Tibial nerve (tissue), 4 donors: ENCODE measurements around the gene GNB1L. TPM values are rescaled to one million over a fixed set of nuclear protein-coding genes. Genes with fewer than 3 reads are reported as not detected.

Experiments used
- DNase-seq, 2 donors: peaks; one replicate each; pipeline ENCODE4 v3.0.0-alpha.2; 2019; ENCODE audit warnings: low spot score in 2 of 2
- H3K27ac ChIP-seq, 4 donors: fragments of 200-600 bp; sonication (generic) in 3 of 4; one replicate each; pipeline ENCODE4 v1.5.1; 2017 to 2019; ENCODE audit warnings: mild to moderate bottlenecking in 1 of 4
- H3K27me3 ChIP-seq, 2 donors: fragments of 200-600 bp; sonication (generic) in 1 of 2; one replicate each; pipeline versions ENCODE4 v1.5.1 to v1.6.0; 2017 to 2019
- H3K36me3 ChIP-seq, 3 donors: fragments of 200-600 bp; sonication (generic); one replicate each; pipeline ENCODE4 v1.5.1; 2018 to 2019
- H3K4me1 ChIP-seq, 4 donors: fragments of 200-600 bp; sonication (generic) in 3 of 4; one replicate each; pipeline ENCODE4 v1.5.1; 2017 to 2019
- H3K4me3 ChIP-seq, 4 donors: fragments of 200-600 bp; sonication (generic) in 3 of 4; one replicate each; pipeline ENCODE4 v1.5.1; 2017 to 2019; ENCODE audit warnings: mild to moderate bottlenecking in 1 of 4, moderate library complexity in 1 of 4
- H3K9me3 ChIP-seq, 4 donors: fragments of 200-600 bp; sonication (generic) in 3 of 4; one replicate each; pipeline ENCODE4 v1.5.1; 2017 to 2019
- EP300 ChIP-seq, 2 donors: sonication (generic); formaldehyde crosslinking; IDR thresholded peaks; one replicate each; pipeline ENCODE4 v1.6.1; 2017; ENCODE audit warnings: antibody characterized with exemption in 2 of 2, mild to moderate bottlenecking in 1 of 2
- POLR2A ChIP-seq, 2 donors: fragments of 450-650 bp; IDR thresholded peaks; one replicate each; pipeline ENCODE4 v1.6.1; 2017; ENCODE audit warnings: antibody characterized with exemption in 2 of 2, mild to moderate bottlenecking in 2 of 2, moderate library complexity in 2 of 2
- WGBS, 2 donors: methylation state at CpG; one replicate each; pipeline ENCODE4 v1.1.5; 2018; 5-methylcytosine and 5-hydroxymethylcytosine counted together
- total RNA-seq, 4 donors: library from RNA; depleted of rRNA; stranded (reverse); fragments of >200 nt; gene quantifications; one replicate each; pipeline ENCODE4 v1.1.0, GENCODE V29; 2016
- TF ChIP-seq, protein P1 (sequence below), 5 experiments: fragments of 200-600 bp in 3 of 5; fragments of 450-650 bp in 2 of 5; sonication (generic) in 3 of 5; IDR thresholded peaks; one replicate each; pipeline ENCODE4 v1.5.1; 2016 to 2019; ENCODE audit warnings: antibody characterized with exemption in 5 of 5, mild to moderate bottlenecking in 3 of 5, moderate library complexity in 2 of 5

The GNB1L gene
- total RNA-seq, 4 donors from 2014 or later: 2.9 to 8.1 (median 6.3) TPM

DNA sequence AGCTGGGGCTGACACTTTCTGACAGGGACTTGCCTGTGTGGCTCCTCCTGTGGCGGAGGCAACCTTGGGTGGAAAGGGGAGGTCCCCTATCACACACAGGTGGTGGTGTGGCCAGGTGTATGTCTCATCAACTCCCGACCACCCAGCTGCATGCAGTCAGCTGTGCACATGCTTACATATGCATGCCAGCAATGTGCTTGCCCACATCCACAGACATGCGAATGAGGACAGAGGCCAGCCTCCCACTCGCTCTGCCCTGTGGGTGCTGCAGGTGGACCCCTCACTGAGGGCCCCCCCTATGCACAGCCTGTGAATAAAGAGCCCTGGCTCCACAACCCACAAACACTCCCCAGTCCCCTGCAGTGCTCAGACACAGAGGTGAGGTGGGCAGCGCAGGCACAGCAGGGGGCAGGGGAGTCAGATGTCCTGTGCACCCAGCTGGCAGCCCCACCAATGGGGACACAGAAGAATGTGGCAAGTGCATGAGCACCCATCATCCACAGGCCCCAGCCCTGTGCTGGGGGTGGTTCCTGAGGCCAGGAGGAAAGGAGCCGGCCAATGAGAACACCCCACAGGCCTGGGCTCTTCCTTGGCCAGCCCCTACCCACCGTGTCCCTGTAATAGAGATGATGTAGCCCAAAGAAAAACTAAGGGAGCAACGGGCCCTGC lies 9.5 kb downstream of the GNB1L start:
- Histone ChIP-seq H3K4me3 (no peak overlapping the region), H3K27ac (peak overlapping the region in 3 of 4 donors; percentile 30 to 75 (median 72)), H3K9me3 (peaks cover 0 to 4% (median 0%) of the 10 kb centered on the region in 4 donors), H3K4me1 (peaks cover 0 to 32% (median 14%) of the 10 kb centered on the region in 4 donors), H3K27me3 (no peaks in the 10 kb centered on the region), H3K36me3 (peaks cover 0 to 28% (median 2%) of the 10 kb centered on the region in 3 donors)
- TF ChIP-seq, protein P1, sequence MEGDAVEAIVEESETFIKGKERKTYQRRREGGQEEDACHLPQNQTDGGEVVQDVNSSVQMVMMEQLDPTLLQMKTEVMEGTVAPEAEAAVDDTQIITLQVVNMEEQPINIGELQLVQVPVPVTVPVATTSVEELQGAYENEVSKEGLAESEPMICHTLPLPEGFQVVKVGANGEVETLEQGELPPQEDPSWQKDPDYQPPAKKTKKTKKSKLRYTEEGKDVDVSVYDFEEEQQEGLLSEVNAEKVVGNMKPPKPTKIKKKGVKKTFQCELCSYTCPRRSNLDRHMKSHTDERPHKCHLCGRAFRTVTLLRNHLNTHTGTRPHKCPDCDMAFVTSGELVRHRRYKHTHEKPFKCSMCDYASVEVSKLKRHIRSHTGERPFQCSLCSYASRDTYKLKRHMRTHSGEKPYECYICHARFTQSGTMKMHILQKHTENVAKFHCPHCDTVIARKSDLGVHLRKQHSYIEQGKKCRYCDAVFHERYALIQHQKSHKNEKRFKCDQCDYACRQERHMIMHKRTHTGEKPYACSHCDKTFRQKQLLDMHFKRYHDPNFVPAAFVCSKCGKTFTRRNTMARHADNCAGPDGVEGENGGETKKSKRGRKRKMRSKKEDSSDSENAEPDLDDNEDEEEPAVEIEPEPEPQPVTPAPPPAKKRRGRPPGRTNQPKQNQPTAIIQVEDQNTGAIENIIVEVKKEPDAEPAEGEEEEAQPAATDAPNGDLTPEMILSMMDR (IDR thresholded peaks at IDR 0.05): no peak
- WGBS, 2 donors: 43 to 65% methylated on average over 3 to 6 of the region's 8 CpGs
- DNase-seq: no peak

DNA sequence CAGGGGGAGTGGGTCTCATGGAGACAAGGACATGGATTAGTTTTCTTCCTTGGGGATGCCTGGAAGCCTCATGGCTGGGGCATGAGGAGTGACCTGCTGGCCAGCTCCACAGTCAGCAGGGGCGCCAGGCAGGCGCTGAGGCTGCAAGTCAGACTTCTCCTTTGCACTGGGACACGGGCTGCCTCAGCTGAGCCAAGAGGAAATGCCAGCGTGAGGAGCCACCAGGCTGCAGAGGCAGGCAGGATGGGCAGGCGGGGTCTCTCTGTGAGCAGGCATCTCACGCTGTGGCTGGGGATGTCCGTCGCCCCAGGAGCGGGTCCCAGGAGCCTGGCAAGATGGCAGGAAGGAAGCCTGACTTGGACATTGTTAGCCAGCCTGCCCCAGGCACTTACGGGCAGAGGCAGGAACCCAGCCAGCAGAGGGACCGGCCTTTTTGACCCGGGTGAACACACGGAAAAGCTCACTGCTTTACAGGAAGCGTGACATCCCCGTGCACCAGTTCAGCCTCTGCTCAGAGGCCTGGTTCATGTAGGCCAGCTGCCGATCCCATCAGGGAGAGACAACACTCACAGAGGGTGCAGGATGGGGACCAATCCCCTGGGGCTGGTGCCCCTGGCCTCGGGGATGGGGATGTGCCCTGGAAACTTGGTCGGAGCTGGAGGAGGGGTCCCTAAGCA lies 10.2 kb downstream of the GNB1L start:
- Histone ChIP-seq H3K9me3 (peaks cover 0 to 4% (median 0%) of the 10 kb centered on the region in 4 donors), H3K36me3 (peaks cover 0 to 22% (median 0%) of the 10 kb centered on the region in 3 donors), H3K27ac (peak overlapping the region in 3 of 4 donors; percentile 30 to 75 (median 72)), H3K27me3 (no peaks in the 10 kb centered on the region), H3K4me1 (peaks cover 0 to 28% (median 14%) of the 10 kb centered on the region in 4 donors), H3K4me3 (no peak overlapping the region)
- DNase-seq: no peak
- peak in 1 of 2 donors; percentile 33 for TF ChIP-seq EP300 (IDR thresholded peaks at IDR 0.05)
- TF ChIP-seq POLR2A (IDR thresholded peaks at IDR 0.05): no peak
- TF ChIP-seq, protein P1 (IDR thresholded peaks at IDR 0.05): peak in 2 of 5 experiments; percentile 5 to 8
- 38 to 45% methylated on average over 8 to 17 of the region's 18 CpGs for WGBS, 2 donors

DNA sequence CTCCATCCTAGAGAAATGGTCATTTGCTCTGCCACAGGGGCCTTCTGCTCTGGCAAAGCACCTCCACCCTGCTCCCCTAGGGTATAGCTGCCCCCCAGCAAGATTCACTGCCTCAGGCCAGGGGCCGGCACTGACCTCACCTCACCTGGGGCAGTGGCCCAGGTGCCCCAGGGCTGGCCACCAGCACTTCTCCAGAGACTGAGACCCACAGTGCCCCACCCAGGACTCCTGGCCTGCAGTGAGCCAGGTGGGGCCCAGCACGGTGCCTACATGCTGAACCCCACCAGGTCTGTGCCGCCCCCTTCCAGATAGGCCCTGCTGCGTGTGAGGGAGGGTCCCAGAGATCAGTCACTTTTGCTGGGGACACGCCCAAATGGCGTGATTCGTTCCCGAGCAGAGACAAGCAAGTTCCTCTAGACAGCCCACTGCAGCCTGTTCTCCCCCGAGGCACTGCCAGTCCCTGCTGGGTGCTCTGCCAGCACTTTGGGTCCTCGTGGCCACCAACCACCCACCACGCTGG lies 10.8 kb downstream of the GNB1L start:
- no peak for TF ChIP-seq POLR2A (IDR thresholded peaks at IDR 0.05)
- Histone ChIP-seq H3K27ac (peak overlapping the region in 3 of 4 donors; percentile 30 to 75 (median 72)), H3K4me1 (peaks cover 0 to 28% (median 14%) of the 10 kb centered on the region in 4 donors), H3K9me3 (peaks cover 0 to 4% (median 0%) of the 10 kb centered on the region in 4 donors), H3K36me3 (peaks cover 0 to 16% (median 0%) of the 10 kb centered on the region in 3 donors), H3K4me3 (no peak overlapping the region), H3K27me3 (no peaks in the 10 kb centered on the region)
- DNase-seq: no peak
- WGBS, 2 donors: 68 to 83% methylated on average over 3 to 9 of the region's 11 CpGs

DNA sequence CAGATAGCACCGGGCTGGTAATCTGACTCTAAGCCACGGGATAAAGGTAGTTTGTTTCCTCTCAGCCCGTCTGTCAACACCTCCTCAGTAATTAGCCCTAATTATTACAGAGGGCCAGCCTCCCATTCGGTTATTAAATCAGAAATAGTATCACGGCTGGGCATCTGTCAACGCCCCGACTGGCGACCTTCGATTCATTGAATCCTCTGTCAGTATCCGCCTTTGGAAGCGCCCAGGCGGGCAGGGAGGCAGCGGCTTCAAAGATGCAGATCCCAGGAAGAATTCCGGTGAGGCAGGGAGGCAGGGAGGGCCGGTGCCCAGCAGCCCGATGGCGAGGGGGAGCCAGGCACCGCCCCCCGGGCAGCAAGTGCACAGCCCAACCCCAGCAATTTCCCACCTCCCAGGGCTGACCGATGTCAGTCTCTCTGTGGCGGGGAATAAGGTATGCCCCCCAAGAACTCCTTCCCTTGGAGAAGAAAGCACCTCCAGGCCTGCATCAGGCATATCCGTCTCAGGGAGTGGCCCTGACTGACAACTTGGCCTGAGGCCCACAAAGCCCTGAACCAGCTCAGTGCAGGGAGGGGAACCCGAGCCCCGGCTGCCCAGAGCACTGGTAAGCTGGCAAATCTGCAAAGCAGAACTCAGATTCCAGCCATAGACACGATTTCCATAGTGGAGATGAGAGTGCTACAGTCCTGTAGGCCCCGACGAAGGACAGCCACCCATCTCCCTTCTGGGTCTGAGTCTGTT lies 11.4 kb downstream of the GNB1L start:
- 66 to 70% methylated on average over 26 to 27 of the region's 27 CpGs for WGBS, 2 donors
- TF ChIP-seq, protein P1 (IDR thresholded peaks at IDR 0.05): no peak
- no peak for TF ChIP-seq POLR2A (IDR thresholded peaks at IDR 0.05)
- no peak for TF ChIP-seq EP300 (IDR thresholded peaks at IDR 0.05)
- H3K9me3 ChIP-seq: peaks cover 0 to 4% (median 0%) of the 10 kb centered on the region in 4 donors
- H3K4me3 ChIP-seq: no peak overlapping the region
- peak overlapping the region in 2 of 4 donors; percentile 72 to 75 for H3K27ac ChIP-seq
- no peak for DNase-seq
- H3K27me3 ChIP-seq: no peaks in the 10 kb centered on the region
- H3K36me3 ChIP-seq: peaks cover 0 to 9% (median 0%) of the 10 kb centered on the region in 3 donors
- H3K4me1 ChIP-seq: peaks cover 0 to 28% (median 14%) of the 10 kb centered on the region in 4 donors

DNA sequence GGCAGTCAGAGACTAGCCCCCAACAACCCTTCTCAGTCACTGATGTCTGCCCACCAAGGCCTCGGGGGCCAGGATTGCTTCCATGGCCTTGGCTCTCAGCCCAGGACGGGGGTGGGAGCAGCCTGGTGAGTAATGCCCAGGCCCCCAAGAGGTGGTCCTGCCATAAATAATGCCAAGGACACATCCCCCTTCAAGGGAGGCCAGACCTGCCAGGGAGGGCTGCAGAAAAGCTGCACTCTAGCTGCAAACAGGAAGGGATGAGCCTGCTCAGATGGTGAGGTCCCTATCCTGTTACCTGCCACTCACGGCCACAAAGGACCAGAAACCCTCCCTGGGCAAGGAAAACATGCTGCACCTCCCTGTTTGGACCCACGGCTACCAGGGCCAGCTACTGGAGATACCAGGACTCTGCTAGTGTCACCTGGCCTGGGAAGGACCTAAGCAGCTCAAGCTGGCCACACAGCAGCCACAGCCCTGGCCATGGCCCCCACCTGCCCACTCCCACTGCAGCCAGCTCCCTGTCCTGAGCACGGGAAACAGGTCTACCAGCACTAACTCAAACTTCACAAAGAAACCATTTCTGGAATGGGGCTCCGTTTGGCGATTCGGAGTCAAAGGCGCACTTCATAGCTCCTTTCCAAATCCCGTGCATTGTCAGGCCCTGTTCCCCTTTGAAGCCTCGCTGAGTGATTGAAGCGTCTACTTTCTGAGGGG lies 12.1 kb downstream of the GNB1L start:
- H3K27ac ChIP-seq: no peak overlapping the region
- H3K4me3 ChIP-seq: no peak overlapping the region
- no peak for DNase-seq
- peaks cover 0 to 8% (median 0%) of the 10 kb centered on the region in 3 donors for H3K36me3 ChIP-seq
- peaks cover 0 to 28% (median 14%) of the 10 kb centered on the region in 4 donors for H3K4me1 ChIP-seq
- no peak for TF ChIP-seq POLR2A (IDR thresholded peaks at IDR 0.05)
- TF ChIP-seq, protein P1 (IDR thresholded peaks at IDR 0.05): no peak
- no peak for TF ChIP-seq EP300 (IDR thresholded peaks at IDR 0.05)
- 85 to 94% methylated on average over 10 to 12 of the region's 12 CpGs for WGBS, 2 donors
- H3K9me3 ChIP-seq: peaks cover 0 to 4% (median 0%) of the 10 kb centered on the region in 4 donors
- no peaks in the 10 kb centered on the region for H3K27me3 ChIP-seq
